Suprapubic skin (tissue), 4 donors: ENCODE data around the gene ATP1B2. TPM values are rescaled to one million over a fixed set of nuclear protein-coding genes. Genes with fewer than 3 reads are reported as not detected.
"Not testable (repeated sequence)": the region's sequence is repeated elsewhere in the genome, so short reads cannot be mapped to it uniquely, and the experiment has no call there.

Source experiments
- DNase-seq, 2 donors: peaks; one replicate each; pipeline ENCODE4 v3.0.0-alpha.2; 2019; ENCODE audit warnings: low spot score in 2 of 2
- H3K27ac ChIP-seq: fragments of 200-600 bp; sonication (generic); one replicate; pipeline ENCODE4 v1.5.1; 2019
- H3K27me3 ChIP-seq: fragments of 200-600 bp; sonication (generic); one replicate; pipeline ENCODE4 v1.5.1; 2019
- H3K36me3 ChIP-seq: fragments of 200-600 bp; sonication (generic); one replicate; pipeline ENCODE4 v1.5.1; 2019
- H3K4me1 ChIP-seq: fragments of 200-600 bp; sonication (generic); one replicate; pipeline ENCODE4 v1.5.1; 2019
- H3K4me3 ChIP-seq: fragments of 200-600 bp; sonication (generic); one replicate; pipeline ENCODE4 v1.5.1; 2019; ENCODE audit warnings: mild to moderate bottlenecking
- H3K9me3 ChIP-seq: fragments of 200-600 bp; sonication (generic); one replicate; pipeline ENCODE4 v1.5.1; 2019
- EP300 ChIP-seq: sonication (generic); formaldehyde crosslinking; IDR thresholded peaks from one replicate; pipeline ENCODE4 v1.6.1; 2017; ENCODE audit warnings: antibody characterized with exemption
- POLR2A ChIP-seq, 2 donors: fragments of 450-650 bp; IDR thresholded peaks; one replicate each; pipeline ENCODE4 v1.6.1; 2017; ENCODE audit warnings: antibody characterized with exemption in 2 of 2, mild to moderate bottlenecking in 2 of 2, moderate library complexity in 2 of 2
- POLR2AphosphoS5 ChIP-seq, 3 donors: sonication (generic); formaldehyde crosslinking; IDR thresholded peaks; one replicate each; pipeline ENCODE4 v1.6.1; 2017; ENCODE audit warnings: antibody characterized with exemption in 3 of 3
- WGBS: methylation state at CpG from one replicate; pipeline ENCODE4 v1.1.5; 2018; 5-methylcytosine and 5-hydroxymethylcytosine counted together
- total RNA-seq, 4 donors: library from RNA; depleted of rRNA; stranded (reverse); fragments of >200 nt; gene quantifications; one replicate each; pipeline ENCODE4 v1.1.0, GENCODE V29; 2016
- TF ChIP-seq, protein P1 (sequence below), 2 donors: fragments of 200-600 bp in 1 of 2; fragments of 450-650 bp in 1 of 2; sonication (generic) in 1 of 2; IDR thresholded peaks; one replicate each; pipeline ENCODE4 v1.5.1; 2016 to 2019; ENCODE audit warnings: antibody characterized with exemption in 2 of 2, mild to moderate bottlenecking in 1 of 2, moderate library complexity in 1 of 2

Gene ATP1B2
- total RNA-seq, 4 donors from 2014 or later = 0.49 to 4.2 (median 0.74) TPM

DNA sequence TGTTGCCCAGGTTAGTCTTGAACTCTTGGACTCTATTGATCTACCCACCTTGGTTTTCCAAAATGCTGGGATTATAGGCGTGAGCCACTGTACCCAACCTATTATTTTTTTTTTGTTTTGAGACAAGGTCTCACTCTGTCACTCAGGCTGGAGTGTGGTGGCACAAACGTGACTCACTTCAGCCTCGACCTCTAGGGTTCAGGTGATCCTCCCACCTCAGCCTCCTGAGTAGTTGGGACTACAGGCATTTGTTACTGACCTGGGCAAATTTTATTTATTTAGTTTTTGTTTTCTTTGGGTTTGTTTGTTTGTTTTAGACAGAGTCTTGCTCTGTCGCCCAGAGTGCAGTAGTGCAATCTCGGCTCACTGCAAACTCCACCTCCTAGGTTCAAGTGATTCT, 27.1 kb upstream of the ATP1B2 start:
- Histone ChIP-seq H3K27me3 (no peaks in the 10 kb centered on the region), H3K36me3 (no peaks in the 10 kb centered on the region), H3K27ac (no peak overlapping the region), H3K9me3 (no peaks in the 10 kb centered on the region), H3K4me1 (peaks cover 14% of the 10 kb centered on the region), H3K4me3 (no peak overlapping the region)
- WGBS = 88% methylated on average over 5 of the region's 5 CpGs
- no peak for TF ChIP-seq POLR2AphosphoS5 (IDR thresholded peaks at IDR 0.05)
- no peak for TF ChIP-seq EP300
- TF ChIP-seq, protein P1, sequence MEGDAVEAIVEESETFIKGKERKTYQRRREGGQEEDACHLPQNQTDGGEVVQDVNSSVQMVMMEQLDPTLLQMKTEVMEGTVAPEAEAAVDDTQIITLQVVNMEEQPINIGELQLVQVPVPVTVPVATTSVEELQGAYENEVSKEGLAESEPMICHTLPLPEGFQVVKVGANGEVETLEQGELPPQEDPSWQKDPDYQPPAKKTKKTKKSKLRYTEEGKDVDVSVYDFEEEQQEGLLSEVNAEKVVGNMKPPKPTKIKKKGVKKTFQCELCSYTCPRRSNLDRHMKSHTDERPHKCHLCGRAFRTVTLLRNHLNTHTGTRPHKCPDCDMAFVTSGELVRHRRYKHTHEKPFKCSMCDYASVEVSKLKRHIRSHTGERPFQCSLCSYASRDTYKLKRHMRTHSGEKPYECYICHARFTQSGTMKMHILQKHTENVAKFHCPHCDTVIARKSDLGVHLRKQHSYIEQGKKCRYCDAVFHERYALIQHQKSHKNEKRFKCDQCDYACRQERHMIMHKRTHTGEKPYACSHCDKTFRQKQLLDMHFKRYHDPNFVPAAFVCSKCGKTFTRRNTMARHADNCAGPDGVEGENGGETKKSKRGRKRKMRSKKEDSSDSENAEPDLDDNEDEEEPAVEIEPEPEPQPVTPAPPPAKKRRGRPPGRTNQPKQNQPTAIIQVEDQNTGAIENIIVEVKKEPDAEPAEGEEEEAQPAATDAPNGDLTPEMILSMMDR (IDR thresholded peaks at IDR 0.05) = no peak
- no peak for TF ChIP-seq POLR2A (IDR thresholded peaks at IDR 0.05)
- no peak for DNase-seq

DNA sequence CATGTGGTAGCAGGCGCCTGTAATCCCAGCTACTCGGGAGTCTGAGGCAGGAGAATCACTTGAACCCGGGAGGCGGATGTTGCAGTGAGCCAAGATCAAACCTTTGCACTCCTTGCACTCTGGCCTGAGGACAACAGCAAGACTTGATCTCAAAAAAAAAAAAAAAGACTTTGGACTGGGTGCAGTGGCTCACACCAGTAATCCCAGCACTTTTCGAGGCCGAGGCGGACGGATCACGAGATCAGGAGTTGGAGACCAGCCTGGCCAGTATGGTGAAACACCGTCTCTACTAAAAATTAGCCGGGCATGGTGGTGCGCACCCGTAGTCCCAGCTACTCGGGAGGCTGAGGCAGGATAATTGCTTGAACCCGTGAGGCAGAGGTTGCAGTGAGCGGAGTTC, 25.0 kb upstream of the ATP1B2 start:
- 96% methylated on average over 16 of the region's 16 CpGs for WGBS
- H3K36me3 ChIP-seq = not testable (repeated sequence)

DNA sequence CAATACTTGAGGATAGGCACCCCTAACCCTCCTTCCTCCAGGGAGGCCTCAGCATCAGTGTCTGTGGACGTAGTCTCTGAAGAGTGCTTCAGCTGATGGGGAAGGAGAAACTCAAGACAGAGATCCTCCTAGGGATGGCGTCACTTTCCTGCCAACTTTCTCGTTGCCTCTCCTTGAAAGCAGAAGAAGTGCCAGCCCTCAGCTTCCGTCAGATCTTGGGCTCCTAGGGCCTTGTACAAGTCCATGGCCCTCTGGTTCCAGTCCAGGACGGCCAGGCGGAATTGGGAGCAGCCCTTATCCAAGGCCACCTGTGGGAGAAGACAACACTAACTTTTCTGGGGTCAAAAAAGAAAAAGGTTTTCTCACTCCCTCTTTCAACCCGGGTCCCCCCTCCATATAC, 24.4 kb upstream of the ATP1B2 start:
- H3K36me3 ChIP-seq = no peaks in the 10 kb centered on the region
- 81% methylated on average over 7 of the region's 7 CpGs for WGBS
- no peaks in the 10 kb centered on the region for H3K9me3 ChIP-seq
- H3K4me1 ChIP-seq = peaks cover 14% of the 10 kb centered on the region
- peak overlapping the region; percentile 78 for H3K4me3 ChIP-seq
- H3K27me3 ChIP-seq = no peaks in the 10 kb centered on the region
- TF ChIP-seq EP300 (no peak), POLR2A (IDR thresholded peaks at IDR 0.05) (no peak), POLR2AphosphoS5 (IDR thresholded peaks at IDR 0.05) (no peak)
- TF ChIP-seq, protein P1 (IDR thresholded peaks at IDR 0.05) = no peak
- no peak overlapping the region for H3K27ac ChIP-seq
- DNase-seq = peak in 1 of 2 donors; percentile 78

More for the DNA sequence above, 25.0 kb upstream of the ATP1B2 start:
- not testable (repeated sequence) for H3K27ac ChIP-seq, H3K27me3 ChIP-seq, DNase-seq, H3K4me3 ChIP-seq, H3K9me3 ChIP-seq
- peaks cover 14% of the 10 kb centered on the region for H3K4me1 ChIP-seq

DNA sequence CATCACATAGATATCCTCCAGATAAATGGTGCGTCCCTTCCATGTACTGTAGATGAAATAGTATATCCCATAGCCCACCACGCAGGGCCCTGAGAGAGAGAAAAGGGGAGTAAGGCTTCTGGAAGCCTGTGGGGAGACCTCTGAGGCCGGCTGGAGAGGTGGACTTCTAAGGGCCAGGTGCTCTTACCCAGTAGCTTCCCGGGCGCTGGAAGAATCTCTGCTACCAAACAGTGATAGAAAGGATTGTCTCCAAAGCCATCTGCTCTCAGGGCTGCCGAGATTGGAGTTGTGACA, 23.8 kb upstream of the ATP1B2 start:
- no peak for DNase-seq
- peak in 1 of 2 donors; percentile 12 for TF ChIP-seq POLR2A (IDR thresholded peaks at IDR 0.05)
- no peak for TF ChIP-seq EP300
- Histone ChIP-seq H3K27me3 (no peaks in the 10 kb centered on the region), H3K9me3 (no peaks in the 10 kb centered on the region), H3K27ac (peak overlapping the region; percentile 83), H3K36me3 (no peaks in the 10 kb centered on the region), H3K4me3 (peak overlapping the region; percentile 78), H3K4me1 (peaks cover 14% of the 10 kb centered on the region)
- 21% methylated on average over 6 of the region's 6 CpGs for WGBS

DNA sequence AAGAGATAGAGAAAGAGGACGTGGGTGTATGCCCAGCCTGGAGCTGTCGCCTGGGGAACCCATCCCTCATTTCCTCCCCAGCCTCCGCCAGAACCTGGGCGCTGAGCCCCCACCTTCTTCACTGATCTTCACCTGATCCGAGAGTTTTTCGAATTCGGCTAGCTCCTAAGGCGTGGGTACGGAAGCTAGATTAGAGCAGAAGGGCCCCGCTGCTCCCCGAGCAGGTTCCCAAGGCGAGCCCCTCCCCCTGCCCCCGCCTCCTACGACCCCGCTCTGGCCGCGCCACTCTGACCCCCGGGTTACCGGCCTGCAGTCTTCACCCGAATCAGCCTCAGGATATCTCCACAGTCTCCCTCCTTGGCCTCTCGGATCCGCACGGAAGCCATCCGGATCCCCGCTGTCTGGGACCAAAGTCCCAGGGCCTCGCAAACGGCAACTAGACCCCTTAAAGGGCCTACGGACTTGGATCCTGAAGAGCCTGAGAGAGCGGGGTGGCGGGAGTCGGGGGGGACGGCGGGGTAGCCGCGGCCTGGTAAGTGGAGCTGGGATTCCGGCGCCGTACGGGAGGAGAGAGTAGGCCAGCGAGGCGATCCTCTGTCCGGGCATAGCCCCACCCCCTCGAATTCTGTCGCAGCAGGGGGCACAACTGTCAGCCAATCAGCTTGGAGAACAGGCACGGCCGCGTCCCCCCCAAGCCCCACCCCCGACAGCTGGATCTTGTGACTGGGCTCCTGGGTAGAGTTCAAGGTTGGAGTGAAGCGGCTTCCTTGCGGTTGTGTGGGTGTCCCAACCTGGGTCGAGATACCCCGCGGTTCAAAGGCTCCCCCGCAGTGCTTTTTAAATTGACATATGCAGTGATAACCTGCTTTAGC, 23.2 kb upstream of the ATP1B2 start, which contains the start of gene SAT2:
SAT2 (minus strand) TSS at position 572 of the 872 bp plus-strand sequence; CDS start at position 386, 186 bp downstream.
- Histone ChIP-seq H3K9me3 (no peaks in the 10 kb centered on the region), H3K27me3 (no peaks in the 10 kb centered on the region), H3K36me3 (no peaks in the 10 kb centered on the region), H3K4me1 (peaks cover 14% of the 10 kb centered on the region), H3K4me3 (peak within 1 kb of the TSS; percentile 78), H3K27ac (peak within 1 kb of the TSS; percentile 83)
- under 1% methylated on average over 32 of the region's 54 CpGs for WGBS
- DNase-seq = peak; percentile 97 to 98
- no peak for TF ChIP-seq EP300
- TF ChIP-seq, protein P1 (IDR thresholded peaks at IDR 0.05) = no peak
- TF ChIP-seq POLR2AphosphoS5 (IDR thresholded peaks at IDR 0.05) = no peak
- TF ChIP-seq POLR2A (IDR thresholded peaks at IDR 0.05) = peak in 1 of 2 donors; percentile 73

DNA sequence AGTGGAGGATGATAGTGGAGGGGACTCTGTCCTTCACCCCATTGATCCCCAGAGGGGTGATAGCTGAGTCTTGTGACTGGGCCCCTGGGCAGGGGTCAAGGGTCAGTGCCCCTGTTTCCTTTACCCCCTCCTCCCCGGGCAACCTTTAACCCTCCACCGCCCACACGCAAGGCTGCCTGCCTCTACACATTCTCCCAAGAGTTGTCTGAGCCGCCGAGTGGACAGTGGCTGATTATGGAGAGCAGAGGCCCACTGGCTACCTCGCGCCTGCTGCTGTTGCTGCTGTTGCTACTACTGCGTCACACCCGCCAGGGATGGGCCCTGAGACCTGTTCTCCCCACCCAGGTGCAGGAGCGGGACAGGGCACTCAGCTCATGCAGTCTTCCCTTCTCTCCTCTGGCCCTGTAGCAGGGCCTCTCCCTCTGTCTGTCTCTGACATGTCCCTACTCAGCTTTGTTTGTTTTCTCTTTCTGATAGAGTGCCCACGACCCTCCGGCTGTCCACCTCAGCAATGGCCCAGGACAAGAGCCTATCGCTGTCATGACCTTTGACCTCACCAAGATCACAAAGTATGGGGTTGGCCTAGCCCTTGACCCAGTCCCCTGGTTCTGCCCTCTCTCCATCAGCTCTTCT, 20.7 kb upstream of the ATP1B2 start, which contains the start of gene SHBG:
SHBG (plus strand) TSS at position 197 of the 633 bp plus-strand sequence; CDS start at position 235, 38 bp downstream.
- no peaks in the 10 kb centered on the region for H3K36me3 ChIP-seq
- H3K9me3 ChIP-seq = no peaks in the 10 kb centered on the region
- 93% methylated on average over 8 of the region's 13 CpGs for WGBS
- no peak for DNase-seq
- H3K4me3 ChIP-seq = no peak within 1 kb of the TSS
- no peak for TF ChIP-seq POLR2AphosphoS5 (IDR thresholded peaks at IDR 0.05)
- TF ChIP-seq, protein P1 (IDR thresholded peaks at IDR 0.05) = no peak
- H3K4me1 ChIP-seq = peaks cover 14% of the 10 kb centered on the region
- no peaks in the 10 kb centered on the region for H3K27me3 ChIP-seq
- no peak within 1 kb of the TSS for H3K27ac ChIP-seq
